ENCODE measurements around the gene SPOCK2. TPM values are rescaled to one million over a fixed set of nuclear protein-coding genes. Genes with fewer than 3 reads are reported as not detected.

Gene SPOCK2
- total RNA-seq, 1 experiment from 2014 or later: 0.32 TPM

- BruUV-seq (replicated peaks): no TSS peak
- ChIA-PET POLR2A (ENCODE audit: low non-redundant PET) (no interaction called here), CTCF (no interaction called here)
- DNase-seq (ENCODE audit: low spot score): no peak
- TF ChIP-seq CTCF (conservative IDR thresholded peaks at IDR 0.05; ENCODE audit: low read depth, low read length) (no peak), EZH2 (IDR thresholded peaks at IDR 0.05; ENCODE audit: borderline replicate concordance, low read depth, low read length, poor library complexity, severe bottlenecking) (no peak)
- Histone ChIP-seq H3K36me3 (ENCODE audit: insufficient read depth, low read length, poor library complexity, severe bottlenecking) (no peaks in the 10 kb centered on the region), H3K27ac (ENCODE audit: low read depth, low read length, poor library complexity, severe bottlenecking) (no peak overlapping the region), H3K4me3 (ENCODE audit: low read depth, low read length, poor library complexity, severe bottlenecking) (no peak overlapping the region), H3K27me3 (replicated peaks; ENCODE audit: insufficient read depth, low read depth, low read length, poor library complexity) (peaks cover 20% of the 10 kb centered on the region), H3K9me3 (ENCODE audit: low read depth, low read length, poor library complexity, severe bottlenecking) (no peaks in the 10 kb centered on the region), H3K4me1 (ENCODE audit: insufficient read depth, low read length, poor library complexity, severe bottlenecking) (peaks cover 18% of the 10 kb centered on the region)
- intact Hi-C loops (cut with micrococcal nuclease; ENCODE audit: unreplicated experiment): no loop called here
Measured at GRCh38 chr10:72085166-72085565, 3.2 kb downstream of the SPOCK2 start.

DNA sequence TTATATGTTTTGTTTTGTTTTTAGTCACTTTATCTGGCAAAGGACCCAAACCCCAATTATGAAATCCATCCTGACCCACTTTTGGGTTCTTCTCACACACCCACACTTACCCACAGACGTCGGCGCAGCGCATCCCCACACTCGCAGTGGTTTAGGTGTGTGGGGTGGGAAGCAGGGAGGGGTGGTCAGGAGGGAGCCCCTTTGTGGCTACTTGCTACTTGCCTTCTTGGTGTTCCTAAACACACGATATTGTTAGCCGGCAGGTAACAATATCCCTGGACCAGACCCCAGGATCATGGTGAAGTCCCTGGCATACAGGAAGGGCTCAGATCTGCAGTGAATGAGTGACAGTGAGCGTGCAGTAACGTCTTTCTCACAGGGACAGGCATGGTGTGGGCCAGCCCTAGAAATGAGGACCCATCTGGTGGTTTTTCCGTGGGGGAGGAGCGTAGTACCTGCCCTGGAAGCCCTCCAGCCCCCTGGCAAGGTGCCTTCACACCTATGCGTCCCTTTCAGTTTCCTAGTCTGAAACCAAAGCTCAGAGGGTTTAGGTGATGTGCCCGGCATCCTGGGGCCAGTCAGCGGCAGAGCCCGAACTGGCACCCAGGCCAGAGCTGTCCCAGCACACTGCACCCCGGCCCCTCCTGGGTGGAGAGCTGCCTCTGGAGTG lies 4.4 kb downstream of the SPOCK2 start:
- no peak for DNase-seq (ENCODE audit: low spot score)
- no peak overlapping the region for H3K4me3 ChIP-seq (ENCODE audit: low read depth, low read length, poor library complexity, severe bottlenecking)
- ChIA-PET CTCF (no interaction called here), POLR2A (ENCODE audit: low non-redundant PET) (no interaction called here)
- H3K36me3 ChIP-seq (ENCODE audit: insufficient read depth, low read length, poor library complexity, severe bottlenecking): no peaks in the 10 kb centered on the region
- TF ChIP-seq EZH2 (IDR thresholded peaks at IDR 0.05; ENCODE audit: borderline replicate concordance, low read depth, low read length, poor library complexity, severe bottlenecking): no peak
- TF ChIP-seq CTCF (conservative IDR thresholded peaks at IDR 0.05; ENCODE audit: low read depth, low read length): no peak
- H3K27me3 ChIP-seq (replicated peaks; ENCODE audit: insufficient read depth, low read depth, low read length, poor library complexity): peaks cover 18% of the 10 kb centered on the region
- no TSS peak for BruUV-seq (replicated peaks)
- no peaks in the 10 kb centered on the region for H3K9me3 ChIP-seq (ENCODE audit: low read depth, low read length, poor library complexity, severe bottlenecking)
- H3K4me1 ChIP-seq (ENCODE audit: insufficient read depth, low read length, poor library complexity, severe bottlenecking): peaks cover 25% of the 10 kb centered on the region
- intact Hi-C loops (cut with micrococcal nuclease; ENCODE audit: unreplicated experiment): no loop called here
- H3K27ac ChIP-seq (ENCODE audit: low read depth, low read length, poor library complexity, severe bottlenecking): no peak overlapping the region

DNA sequence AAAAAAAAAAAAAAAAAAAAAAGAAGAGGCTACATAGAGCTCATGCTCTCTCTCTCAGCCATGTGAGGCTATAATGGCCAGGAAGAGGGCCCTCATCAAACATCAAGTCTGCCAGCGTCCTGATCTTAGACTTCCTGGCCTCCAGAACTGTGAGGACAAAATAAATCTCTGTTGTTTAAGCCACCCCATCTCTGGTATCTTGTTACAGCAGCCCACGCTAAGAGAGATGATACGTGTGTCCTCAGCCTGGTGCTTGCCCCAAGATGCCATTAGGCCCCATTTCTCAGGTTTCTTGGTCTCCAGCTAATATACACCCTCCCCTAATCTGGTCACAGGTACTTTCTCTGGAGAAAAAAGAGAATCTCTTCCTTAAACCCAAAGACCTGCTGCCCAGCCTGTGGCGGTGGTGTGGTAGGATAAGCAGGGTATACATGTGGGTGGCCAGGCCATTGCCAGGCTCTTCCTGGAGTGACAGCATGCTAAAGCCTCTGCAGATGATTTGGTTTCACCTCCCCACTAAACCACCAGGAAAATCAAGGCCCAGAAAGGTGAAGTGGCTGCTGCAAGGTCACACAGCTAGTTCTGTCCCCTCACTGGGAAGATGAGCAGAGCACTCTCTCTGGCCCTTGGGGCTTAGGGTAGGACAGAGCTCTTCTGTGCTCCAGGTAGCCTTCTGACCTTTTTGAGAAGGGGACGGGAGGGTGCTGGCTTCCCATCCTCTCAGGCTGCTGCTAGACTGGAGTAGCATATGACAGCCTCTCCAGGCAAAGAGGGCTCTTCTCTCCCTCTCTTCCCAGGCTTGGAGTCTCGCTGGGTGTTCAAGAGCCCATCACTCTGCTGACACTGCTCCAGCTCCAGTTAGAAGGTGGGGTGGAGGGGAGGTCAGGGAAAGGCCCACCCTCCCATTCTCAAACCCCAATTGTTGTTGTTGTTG lies 5.2 kb downstream of the SPOCK2 start:
- peaks cover 10% of the 10 kb centered on the region for H3K27me3 ChIP-seq (replicated peaks; ENCODE audit: insufficient read depth, low read depth, low read length, poor library complexity)
- DNase-seq (ENCODE audit: low spot score): no peak
- no TSS peak for BruUV-seq (replicated peaks)
- H3K4me1 ChIP-seq (ENCODE audit: insufficient read depth, low read length, poor library complexity, severe bottlenecking): peaks cover 18% of the 10 kb centered on the region
- H3K9me3 ChIP-seq (ENCODE audit: low read depth, low read length, poor library complexity, severe bottlenecking): no peaks in the 10 kb centered on the region
- TF ChIP-seq EZH2 (IDR thresholded peaks at IDR 0.05; ENCODE audit: borderline replicate concordance, low read depth, low read length, poor library complexity, severe bottlenecking) (no peak), CTCF (conservative IDR thresholded peaks at IDR 0.05; ENCODE audit: low read depth, low read length) (no peak)
- no peak overlapping the region for H3K27ac ChIP-seq (ENCODE audit: low read depth, low read length, poor library complexity, severe bottlenecking)
- ChIA-PET POLR2A (ENCODE audit: low non-redundant PET) (no interaction called here), CTCF (no interaction called here)
- intact Hi-C loops (cut with micrococcal nuclease; ENCODE audit: unreplicated experiment): no loop called here
- no peaks in the 10 kb centered on the region for H3K36me3 ChIP-seq (ENCODE audit: insufficient read depth, low read length, poor library complexity, severe bottlenecking)
- H3K4me3 ChIP-seq (ENCODE audit: low read depth, low read length, poor library complexity, severe bottlenecking): no peak overlapping the region
